ENCODE data around the gene POMT1.

Gene POMT1

DNA sequence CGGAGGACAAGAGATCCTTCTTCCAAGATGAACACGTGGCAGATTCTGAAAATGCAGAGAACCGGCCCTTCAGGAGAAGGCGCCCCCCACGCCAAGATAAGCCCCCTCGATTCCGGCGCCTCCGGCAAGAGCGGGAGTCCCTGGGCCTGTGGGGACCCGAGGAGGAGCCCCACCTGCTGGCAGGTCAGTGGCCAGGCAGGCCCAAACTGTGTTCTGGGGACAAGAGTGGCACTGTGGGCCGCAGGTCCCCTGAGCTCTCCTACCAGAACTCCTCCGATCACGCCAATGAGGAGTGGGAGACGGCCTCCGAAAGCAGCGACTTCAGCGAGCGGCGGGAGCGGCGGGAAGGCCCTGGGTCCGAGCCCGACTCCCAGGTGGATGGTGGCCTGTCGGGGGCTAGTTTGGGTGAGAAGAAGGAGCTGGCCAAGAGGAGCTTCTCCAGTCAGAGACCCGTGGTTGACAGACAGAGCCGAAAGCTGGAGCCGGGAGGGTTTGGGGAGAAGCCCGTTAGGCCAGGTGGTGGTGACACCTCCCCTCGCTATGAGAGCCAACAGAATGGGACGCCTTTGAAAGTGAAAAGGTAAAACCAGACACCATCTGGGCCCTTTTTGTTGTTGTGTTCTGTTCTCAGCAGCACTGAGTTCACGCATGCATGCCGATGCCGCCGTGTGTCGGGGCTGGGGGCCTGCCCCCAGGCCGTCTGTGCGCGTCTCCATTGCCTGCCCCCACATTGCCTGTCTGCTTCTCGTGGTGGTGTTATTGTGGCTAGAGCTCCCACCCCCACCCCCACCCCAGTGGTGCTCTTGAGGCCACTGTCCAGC is 26.6 kb upstream of the POMT1 start:
- no peak for DNase-seq (ENCODE audit: low read depth in 2 of 2)

DNA sequence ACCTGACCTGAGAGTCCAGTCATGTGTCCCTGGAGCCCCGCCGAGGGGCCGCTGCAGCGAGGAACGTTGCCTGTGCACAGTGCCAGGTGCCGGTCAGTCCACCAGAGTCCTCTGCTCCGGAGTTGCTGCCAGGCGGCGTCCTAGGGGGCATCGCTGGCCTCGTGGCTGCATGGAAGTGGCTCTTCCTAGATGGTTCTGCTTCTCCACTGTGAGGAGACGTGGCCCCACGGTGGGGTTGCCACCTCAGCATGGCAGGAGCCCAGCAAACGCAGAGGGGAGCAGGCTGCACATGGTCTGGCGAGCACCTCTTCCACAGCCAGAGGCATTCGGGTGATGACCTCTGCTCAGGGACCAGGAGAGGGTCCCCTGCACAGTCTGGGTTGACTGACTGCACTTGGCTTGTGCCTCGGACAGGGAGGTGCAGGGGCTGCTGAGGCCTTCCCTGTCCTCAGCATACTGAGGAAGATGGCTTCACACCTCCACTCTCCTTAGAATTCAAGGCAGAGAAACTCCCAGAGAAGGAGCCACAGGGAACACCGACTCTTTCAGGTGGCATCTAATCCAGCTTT is 25.9 kb upstream of the POMT1 start:
- DNase-seq (ENCODE audit: low read depth in 2 of 2): no peak

- no peak for DNase-seq (ENCODE audit: low read depth in 2 of 2)
Observed at GRCh38 chr9:131477367-131477766, 25.4 kb upstream of the POMT1 start.

DNA sequence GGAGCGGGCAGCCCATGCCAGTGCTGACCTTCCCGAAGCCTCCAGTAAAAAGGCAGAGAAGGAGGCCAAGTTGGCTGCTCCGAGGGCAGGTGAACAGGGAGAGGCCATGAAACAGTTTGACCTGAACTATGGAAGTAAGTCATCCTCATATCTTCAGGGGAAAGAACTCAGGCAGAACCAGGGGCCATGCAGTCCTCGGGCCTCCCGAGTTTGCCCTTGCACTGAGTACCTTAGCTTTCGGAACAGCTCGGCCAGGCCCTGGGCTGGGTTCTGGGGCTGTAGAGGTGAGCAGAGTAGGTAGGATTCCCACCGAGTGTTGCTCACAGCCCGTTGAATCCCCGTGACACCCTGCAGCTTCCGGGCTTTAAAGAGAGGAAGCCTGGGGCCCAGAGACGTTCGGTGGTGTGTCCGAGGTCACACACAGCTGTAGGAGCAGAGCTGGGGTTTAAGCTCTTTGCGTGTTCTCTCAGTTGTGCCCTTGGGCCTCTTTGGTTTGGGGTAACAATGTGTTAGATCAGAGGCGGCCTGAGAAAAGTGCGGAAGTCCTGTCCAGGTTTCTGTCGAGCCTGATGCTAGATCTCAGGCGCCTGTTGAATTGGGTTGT is 24.8 kb upstream of the POMT1 start:
- DNase-seq (ENCODE audit: low read depth in 2 of 2): no peak

- DNase-seq (ENCODE audit: low read depth in 2 of 2): peak in 1 of 2 donors; percentile 46
Observed at GRCh38 chr9:131478421-131478868, 24.3 kb upstream of the POMT1 start.

DNA sequence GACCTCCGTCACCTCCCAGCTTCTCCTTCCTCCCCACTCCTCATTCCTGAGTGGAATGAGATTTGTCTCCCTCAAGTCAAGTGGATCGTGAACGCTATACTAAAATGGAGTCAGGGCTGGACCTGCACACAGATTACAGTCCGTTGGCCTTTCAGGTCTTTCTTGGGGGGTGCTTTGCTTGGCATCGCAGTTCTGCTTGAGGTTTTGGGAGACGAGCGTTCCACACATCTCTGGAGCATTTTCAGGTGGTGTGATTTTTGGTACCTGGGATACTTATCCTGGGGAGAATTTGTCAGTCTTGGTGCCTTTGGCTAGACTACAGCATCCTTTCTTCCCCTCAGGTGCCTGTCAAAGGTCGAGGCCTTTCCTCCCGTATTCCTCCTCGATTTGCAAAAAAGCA is 23.8 kb upstream of the POMT1 start:
- no peak for DNase-seq (ENCODE audit: low read depth in 2 of 2)

- DNase-seq (ENCODE audit: low read depth in 2 of 2): no peak
Observed at GRCh38 chr9:131480258-131480657, 22.5 kb upstream of the POMT1 start.

- DNase-seq (ENCODE audit: low read depth in 2 of 2): no peak
Observed at GRCh38 chr9:131481441-131482342, 21.0 kb upstream of the POMT1 start.

GRCh38 chr9:131482343-131483006 is 20.2 kb upstream of the POMT1 start:
- DNase-seq (ENCODE audit: low read depth in 2 of 2): no peak

GRCh38 chr9:131483319-131484050 is 19.2 kb upstream of the POMT1 start:
- DNase-seq (ENCODE audit: low read depth in 2 of 2): no peak

GRCh38 chr9:131484051-131484445 is 18.7 kb upstream of the POMT1 start:
- DNase-seq (ENCODE audit: low read depth in 2 of 2): no peak

- DNase-seq (ENCODE audit: low read depth in 2 of 2): no peak
Observed at GRCh38 chr9:131484560-131485185, 18.0 kb upstream of the POMT1 start.

- DNase-seq (ENCODE audit: low read depth in 2 of 2): no peak
Observed at GRCh38 chr9:131485206-131485605, 17.5 kb upstream of the POMT1 start.

- DNase-seq (ENCODE audit: low read depth in 2 of 2): no peak
Observed at GRCh38 chr9:131485728-131486422, 16.8 kb upstream of the POMT1 start.

DNA sequence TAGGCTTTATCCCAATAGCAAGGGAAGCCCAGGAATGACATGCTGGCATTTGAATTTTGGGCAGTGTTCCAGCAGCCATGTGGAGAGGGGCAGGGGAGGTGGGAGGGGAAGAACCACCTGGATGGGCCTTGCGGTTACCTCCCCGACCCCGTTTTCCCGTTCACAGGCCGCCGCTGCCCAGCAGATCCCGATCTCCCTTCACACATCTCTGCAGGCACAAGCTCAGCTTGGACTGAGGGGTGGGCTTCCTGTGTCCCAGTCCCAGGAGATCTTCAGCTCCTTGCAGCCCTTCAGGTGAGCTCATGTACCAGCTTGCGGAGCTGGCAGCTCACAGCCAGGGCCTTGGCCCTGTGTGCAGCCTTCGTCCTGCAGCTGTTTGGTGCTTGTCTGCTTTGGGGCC is 15.7 kb upstream of the POMT1 start:
- no peak for DNase-seq (ENCODE audit: low read depth in 2 of 2)

- DNase-seq (ENCODE audit: low read depth in 2 of 2): no peak
Observed at GRCh38 chr9:131487621-131488031, 15.1 kb upstream of the POMT1 start.

DNA sequence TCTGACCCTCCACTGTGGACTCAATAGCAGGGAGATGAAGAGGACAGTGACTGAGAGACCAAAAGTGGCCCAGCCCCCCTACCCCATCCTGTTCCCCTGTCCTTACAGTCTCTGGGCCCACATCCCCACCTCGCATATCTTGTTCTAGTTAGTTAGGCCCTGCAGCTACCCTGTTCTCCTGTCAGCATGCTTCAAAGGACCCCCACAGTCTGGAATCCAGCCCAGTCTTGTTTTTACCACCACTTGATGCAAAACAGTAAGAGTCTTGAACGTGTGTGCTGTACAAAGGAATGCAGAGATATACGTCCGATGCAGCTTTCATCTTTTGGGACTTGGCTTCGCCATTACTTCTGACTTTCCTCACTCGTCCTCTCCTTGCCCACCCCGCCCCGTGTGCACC is 12.2 kb upstream of the POMT1 start:
- DNase-seq (ENCODE audit: low read depth in 2 of 2): no peak

DNA sequence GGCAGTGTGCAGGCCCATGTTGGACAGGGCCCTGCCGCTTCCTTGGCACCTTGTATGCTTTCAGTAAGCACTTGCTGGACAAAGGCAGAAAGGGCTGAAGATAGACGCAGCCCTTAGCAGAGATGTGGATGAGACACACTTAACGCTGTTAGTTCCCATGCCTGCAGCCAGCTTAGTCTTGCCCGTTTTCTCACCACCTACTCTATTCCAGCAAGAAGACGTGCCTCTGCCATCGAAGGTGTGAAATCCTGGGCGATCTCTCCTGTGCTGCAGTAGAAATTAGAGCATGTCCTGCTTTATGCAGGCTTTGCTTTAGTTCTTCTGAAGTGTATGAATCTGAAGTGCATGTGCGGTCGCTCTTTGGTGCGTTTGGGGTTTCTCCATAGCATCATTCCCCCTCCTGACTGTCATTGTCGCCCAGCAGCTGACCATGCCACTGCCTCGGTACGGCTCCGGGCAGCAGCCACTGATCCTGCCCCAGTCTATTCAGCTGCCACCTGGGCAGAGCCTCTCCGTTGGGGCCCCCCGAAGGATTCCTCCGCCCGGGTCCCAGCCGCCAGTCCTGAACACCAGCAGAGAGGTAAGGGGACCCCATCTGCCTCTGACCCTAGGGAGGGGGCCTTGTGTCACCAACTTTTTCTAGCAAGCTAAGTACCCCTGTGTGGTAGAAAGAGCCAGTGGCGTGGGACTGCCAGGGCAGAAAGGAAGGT is 11.6 kb upstream of the POMT1 start:
- no peak for DNase-seq (ENCODE audit: low read depth in 2 of 2)

GRCh38 chr9:131492070-131492469 is 10.6 kb upstream of the POMT1 start:
- DNase-seq (ENCODE audit: low read depth in 2 of 2): no peak

Measured in stimulated activated CD4-positive, alpha-beta T cell treated with anti-CD3 and anti-CD28 coated beads, Interleukin-15, amount 100 ng/mL, for 48 hours (primary cell).